GM12874 (cell line): ENCODE data around the gene MYCBPAP.

Source experiments
- TF ChIP-seq, protein P1 (sequence below): IDR thresholded peaks from 2 replicates; pipeline ENCODE4 v1.5.1; 2011; ENCODE audit warnings: low read depth, mild to moderate bottlenecking, control low read depth, low read length, moderate library complexity; ENCODE audit not compliant: insufficient read depth

The MYCBPAP gene

GRCh38 chr17:50579399-50579798, 71.2 kb downstream of the MYCBPAP start:
- TF ChIP-seq, protein P1, sequence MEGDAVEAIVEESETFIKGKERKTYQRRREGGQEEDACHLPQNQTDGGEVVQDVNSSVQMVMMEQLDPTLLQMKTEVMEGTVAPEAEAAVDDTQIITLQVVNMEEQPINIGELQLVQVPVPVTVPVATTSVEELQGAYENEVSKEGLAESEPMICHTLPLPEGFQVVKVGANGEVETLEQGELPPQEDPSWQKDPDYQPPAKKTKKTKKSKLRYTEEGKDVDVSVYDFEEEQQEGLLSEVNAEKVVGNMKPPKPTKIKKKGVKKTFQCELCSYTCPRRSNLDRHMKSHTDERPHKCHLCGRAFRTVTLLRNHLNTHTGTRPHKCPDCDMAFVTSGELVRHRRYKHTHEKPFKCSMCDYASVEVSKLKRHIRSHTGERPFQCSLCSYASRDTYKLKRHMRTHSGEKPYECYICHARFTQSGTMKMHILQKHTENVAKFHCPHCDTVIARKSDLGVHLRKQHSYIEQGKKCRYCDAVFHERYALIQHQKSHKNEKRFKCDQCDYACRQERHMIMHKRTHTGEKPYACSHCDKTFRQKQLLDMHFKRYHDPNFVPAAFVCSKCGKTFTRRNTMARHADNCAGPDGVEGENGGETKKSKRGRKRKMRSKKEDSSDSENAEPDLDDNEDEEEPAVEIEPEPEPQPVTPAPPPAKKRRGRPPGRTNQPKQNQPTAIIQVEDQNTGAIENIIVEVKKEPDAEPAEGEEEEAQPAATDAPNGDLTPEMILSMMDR = no peak

DNA sequence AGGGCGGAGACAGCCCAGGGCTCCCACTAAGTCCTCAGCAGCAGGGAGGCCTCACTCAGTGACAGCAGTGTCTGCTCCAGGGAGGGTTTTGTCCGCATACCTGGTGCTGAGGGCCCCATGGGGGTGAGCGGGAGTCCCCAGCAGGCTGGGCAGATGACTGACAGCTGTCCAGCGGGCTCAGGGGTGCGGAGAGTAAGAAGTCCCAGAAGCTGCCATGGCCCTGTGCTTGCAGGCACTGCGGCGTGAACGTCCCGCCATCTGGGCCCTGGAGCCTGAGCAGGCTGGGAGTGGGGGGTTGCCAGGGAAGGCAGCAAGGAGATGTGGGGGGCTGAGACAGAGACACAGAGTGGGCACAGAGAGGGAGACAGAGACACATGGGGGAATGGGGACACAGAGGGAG, 72.4 kb downstream of the MYCBPAP start:
- TF ChIP-seq, protein P1 = no peak
